CD4-positive, alpha-beta T cell treated with Interleukin-6 for 4 hours (primary cell): ENCODE data around the gene KCNMB2.
"Not testable (repeated sequence)": the region's sequence is repeated elsewhere in the genome, so short reads cannot be mapped to it uniquely, and the experiment has no call there.

Experiments used
- DNase-seq: peaks from one replicate; pipeline ENCODE4 v3.0.0-alpha.2; 2020; ENCODE audit warnings: mixed read lengths

Gene KCNMB2

DNA sequence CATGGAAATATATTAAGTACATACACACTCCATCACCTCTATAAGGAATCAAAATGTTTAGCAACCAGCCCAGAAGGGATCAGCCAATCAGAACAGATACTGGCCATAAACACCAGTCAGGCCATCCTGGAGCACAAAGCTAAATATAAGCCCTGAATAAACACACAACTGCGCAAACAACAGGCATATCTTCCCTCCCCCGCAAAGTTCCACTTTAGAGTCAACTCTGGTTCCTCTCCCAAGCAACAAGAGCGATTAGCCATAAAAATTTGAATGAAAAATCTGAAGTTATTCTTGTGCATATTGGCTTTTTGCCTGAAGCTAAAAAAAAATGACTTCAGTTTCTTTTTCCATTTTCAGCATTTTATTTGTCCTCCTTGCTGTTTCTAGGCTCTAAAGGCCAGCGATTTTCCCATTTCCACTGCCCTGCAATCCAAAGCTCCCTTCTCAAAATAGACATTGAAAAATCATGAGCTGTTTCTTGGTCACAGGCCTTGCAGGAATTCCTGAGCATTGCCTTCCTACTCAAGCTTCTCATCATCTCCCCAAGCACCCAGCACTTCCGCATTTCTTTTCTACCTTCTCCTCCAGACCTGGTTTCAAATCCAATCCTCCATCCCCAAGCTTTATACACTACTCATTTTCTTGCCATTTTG lies 287.5 kb downstream of the KCNMB2 start:
- DNase-seq: no peak

DNA sequence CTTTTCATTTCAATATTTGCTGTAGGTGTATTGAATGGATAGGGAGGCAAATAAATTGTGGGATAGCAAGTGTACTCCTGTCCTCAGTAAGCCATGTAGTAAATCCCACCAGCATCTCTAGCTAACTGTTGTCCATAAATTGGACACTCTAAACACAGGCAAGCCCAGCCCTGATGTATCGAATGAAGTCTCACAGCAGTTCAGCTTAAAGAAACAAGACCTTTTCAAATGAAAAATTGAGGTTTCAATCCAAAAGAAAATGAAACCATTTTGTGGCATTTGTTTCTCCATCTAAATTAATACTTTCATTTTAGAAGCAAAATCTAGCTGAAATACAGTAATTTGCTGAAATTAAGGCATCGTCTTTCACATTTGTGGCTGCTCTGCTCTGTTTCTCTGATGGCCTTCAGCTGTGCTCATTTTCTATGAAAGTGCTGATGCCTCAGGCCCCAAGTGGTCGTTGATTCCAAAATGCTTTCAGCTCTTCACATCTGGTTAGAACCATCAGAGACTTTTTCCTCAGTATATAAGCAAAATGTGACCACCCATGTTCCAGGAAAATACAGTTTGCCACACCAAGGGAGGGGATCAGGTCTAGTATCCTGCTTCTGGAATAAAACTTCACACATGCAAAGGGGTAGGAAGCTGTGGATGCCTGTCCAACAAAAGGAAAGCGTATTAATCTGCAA lies 290.3 kb downstream of the KCNMB2 start:
- no peak for DNase-seq

DNA sequence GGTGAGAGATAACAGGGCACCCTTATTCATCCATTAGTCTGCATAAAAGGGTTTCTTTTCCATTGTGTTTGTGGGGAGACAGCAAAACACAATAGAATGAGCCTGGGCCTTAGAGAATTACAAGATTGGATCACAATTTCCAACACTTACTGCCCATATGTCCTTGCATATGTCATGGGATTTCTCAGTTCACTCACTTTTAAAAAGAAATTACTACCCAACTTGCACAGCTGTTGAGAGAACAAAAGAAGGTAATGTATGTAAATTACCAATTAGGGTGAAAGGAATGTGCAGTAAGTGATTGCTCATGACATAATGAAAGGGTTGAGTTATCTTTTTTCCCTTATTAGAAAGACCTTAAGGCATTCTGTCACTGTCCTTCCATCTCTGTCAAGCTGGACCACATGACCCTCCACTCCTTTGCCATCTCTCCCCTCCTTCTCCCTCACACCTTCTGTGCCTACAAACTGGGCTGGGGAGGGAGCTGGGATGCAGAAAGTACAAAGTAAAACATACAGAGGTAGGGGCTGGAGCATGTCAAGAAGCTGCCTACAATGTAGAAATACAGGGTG lies 291.1 kb downstream of the KCNMB2 start:
- DNase-seq: no peak

DNA sequence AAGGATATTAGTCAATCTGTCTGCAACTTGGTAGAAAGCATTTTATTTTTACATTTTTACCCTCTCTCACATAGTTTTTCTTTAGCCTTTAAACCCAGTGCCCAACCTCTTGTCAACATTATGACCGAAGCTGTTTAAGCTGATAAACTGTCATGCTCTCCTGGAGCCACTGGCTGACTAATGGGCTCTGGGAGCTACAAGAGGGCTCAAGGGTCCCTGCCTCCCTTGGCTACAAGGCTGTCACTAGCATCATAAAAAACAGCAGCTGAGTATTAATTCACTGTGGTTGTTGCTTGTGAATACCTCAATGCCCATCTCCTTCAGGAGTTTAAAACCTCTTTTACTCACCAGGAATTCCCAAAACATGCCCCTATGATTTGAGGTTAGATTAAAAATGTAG lies 297.5 kb downstream of the KCNMB2 start:
- DNase-seq: no peak

DNA sequence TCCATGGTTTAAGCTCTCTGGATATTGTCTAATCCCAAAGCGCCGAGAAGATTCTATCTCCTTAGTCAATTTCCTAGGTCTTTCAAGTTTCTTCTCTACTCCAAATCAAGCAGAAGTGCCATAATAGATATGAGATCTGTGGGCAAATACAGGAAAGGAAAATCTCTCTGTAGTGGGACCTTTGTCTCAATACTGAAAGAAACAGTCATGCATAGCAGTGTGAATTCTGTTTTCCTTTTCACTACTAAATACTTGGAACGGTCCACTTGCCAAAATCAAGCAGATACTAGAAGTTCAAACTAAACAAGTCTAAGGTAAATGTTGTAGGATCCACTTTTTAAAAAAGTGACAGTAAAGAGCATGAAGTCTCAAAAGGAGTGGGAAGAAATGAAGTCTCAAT lies 298.8 kb downstream of the KCNMB2 start:
- no peak for DNase-seq

DNA sequence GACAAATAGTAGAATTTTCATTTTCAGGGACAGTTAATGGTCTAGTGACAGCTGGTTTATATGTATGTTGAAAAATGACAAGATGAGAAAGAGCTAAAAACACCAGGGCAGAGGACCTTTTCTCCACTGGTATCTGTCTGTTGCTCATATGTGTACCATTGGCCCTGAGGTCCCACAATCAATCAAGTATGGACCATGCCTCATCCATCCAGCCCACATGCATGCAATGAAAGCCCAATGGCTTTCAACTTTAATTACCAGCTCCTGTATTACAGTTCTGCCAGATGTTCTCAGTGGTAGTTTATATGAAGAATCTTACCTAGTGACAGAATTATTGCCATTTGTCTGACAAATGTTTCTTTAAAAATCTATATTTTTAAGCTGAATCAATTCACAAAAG lies 301.3 kb downstream of the KCNMB2 start:
- DNase-seq: no peak

DNA sequence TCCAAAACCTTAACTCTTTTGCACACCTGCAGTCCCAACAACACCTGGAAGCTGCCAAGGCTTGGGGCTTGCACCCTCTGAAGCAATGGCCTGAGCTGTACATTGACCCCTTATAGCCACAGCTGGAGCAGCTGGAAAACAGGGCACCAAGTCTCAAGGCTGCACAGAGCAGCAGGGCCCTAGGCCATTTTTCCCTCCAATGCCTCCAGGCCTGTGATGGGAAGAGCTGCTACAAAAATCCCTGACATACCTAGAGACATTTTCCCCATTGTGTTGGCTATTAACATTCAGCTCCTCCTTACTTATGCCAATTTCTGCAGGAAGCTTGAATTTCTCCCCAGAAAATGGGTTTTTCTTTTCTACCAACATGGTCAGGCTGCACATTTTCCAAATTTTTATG lies 304.4 kb downstream of the KCNMB2 start:
- no peak for DNase-seq

DNA sequence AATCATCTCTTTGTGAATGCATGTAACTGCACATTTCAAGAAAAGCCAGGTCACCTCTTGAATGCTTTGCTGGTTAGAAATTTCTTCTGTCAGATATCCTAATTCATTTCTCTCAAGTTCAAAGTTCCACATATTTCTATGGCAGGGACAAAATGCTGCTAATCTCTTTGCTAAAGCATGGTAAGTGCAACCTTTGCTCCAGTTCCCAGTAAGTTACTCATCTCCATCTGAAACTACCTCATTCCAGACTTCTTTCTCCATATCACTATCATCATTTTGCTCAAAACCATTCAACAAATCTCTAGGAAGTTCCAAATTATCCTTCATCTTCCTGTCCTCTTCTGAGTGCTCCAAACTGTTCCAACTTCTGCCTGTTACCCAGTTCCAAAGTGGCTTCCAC lies 304.8 kb downstream of the KCNMB2 start:
- no peak for DNase-seq

DNA sequence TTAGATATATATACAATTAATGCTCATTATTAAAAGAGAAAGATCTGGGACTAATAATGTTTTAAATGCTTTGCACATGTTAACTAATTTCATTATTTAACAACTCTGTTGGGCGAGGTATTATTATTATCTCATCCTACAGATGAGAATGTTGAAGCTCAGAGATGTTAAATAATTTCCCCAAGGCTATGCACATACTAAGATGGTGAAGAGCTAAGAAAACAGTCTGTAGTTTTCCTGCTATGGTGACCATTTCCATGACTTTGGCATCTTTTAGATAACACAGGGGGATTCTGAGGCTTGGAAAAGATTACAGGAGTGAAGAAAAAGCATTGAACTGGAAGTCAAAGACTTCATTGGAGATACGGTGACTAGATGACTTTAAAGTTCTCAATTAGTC lies 308.7 kb downstream of the KCNMB2 start:
- DNase-seq: no peak

DNA sequence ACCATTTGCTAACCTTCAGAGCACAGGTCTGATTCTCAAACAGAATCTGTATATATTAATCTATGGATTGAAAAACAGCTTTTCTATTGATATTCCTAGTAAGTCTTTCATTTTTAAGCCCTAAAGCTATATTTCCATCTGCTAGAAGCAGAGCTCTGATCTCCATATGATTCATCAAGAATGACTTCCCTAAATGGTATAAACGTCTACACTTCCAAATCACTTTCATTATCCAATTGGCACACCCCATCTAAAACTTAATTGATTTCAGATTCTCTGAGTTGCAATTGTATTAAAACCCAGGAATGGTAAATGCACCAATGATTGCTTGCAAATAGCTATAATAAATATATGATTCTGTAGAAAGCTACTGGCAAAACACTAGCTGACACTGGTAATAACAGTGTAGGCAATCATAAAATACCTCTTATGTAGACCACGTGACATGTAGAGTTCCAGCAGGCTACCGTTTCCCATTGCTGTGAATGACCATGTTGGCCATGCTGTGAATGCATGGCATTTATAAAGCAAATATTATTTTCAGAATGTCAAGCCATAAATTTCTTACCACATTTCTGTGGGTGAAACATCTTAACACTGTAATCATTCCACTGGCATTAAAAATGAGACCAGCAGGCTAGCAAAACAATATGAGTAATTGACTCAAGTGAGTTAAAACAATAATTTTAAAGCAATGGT lies 309.3 kb downstream of the KCNMB2 start:
- DNase-seq: no peak

DNA sequence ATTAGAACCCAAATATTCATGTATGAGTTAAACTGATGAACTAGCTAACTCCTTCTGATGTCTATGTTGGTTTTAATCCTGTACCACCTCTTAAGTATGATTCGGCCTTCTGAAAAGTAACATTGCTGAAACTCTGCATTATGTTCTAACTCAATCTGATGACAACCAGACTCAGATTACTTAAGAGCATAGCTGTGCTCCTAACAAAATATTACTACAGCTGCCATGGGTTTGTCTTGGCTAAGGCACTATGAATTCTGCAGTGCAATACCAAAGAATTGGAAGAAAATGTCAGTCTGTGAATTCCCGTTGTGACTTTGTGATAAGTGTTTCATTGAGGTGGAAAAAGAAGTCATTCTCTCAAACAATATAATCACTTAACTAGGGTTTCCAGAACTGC lies 311.0 kb downstream of the KCNMB2 start:
- DNase-seq: no peak

DNA sequence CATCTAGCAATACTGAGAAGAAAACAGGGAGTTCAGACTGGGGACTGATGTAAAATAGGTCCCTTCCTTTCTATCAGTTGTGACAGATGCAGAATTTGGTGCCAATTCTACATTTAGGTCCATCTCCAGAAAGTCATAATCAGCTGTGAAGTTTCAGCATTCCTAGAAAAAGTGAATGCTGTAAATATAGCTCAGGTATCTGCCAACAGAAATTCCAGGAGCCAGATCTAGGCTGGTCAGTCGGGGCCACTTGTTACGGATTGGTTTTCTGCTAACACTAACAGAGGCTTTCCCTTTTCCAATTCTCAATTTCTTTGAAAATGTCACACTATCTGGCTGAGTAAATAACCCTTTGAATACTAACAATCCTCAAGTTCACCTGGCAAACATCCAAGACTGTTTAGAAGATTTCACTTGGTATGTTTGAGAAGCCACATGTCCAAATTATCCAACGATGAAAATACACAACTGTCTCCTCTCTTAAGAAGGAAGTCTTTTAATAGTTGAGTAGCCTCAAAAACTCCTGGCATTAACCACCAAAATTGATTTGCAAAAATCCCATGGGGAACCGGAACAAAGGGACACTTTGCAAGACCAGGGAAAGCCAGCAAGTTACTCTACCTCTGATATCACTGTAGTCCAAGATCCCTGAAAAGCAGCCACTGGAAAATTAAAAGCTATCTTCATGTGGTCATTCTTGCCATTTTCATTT lies 313.1 kb downstream of the KCNMB2 start:
- DNase-seq: no peak

DNA sequence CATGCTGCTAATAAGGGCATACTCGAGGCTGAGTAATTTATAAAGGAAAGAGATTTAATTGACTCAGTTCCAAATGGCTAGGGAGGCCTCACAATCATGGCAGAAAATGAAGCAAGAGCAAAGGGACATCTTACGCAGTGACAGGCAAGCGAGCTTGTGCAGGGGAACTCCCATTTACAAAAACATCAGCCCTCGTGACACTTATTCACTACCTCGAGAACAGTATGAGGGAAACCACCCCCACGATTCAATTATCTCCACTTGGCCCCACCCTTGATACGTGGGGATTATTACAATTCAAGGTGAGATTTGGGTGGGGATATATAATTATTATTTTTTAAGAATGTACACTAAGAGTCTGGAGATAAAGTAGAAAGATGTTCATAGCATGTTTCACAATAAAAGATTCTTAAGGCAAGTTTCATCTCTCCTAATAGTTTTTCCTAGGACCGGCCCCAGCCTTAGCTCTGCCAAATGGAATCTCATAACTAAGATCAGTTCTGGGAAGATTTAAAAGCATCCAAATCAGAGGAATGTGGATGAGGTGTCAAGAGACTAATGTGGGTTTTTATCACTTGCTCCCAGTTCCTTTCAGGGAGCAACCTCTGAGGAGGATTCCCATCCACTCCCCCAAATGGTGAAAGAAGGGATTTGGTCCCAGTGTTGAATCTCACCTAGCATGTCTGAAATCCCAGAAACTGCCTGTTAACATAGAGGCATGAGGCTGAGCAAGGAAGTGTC lies 314.4 kb downstream of the KCNMB2 start:
- DNase-seq: no peak

DNA sequence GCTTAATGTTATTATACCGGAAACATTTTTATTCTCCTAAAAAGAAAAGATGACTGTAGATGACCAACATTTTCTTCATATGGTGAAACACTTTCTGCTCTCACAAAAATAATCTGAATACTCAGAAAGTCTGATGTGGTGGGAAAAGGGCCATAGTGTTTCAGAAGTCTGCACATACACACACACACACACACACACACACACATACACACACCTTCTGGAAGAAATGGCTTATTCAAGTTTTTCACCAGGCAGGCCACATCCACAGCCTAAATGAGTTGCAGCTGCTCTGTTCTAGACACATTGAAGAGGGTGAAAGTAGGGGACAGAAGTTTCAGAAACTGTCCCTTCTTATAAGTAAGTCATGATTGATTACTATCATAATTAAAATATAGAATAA lies 315.3 kb downstream of the KCNMB2 start:
- no peak for DNase-seq

DNA sequence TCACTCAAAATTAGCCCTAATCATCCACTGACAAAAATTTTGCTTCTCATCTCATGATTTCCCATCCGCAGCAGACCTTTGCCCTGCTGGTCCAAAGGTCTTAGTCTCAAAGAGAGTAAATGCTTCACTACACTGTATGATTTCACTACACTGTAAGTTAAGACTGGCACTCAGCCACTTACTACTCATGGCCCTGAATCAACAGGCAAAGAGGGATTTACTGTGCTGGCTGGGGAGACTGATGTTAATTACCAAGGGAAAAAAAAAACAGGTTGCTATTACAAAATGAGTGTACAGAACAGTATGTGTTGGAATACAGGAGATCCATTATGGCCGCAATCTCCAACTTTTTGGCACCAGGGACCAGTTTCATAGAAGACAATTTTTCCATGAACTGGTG lies 320.6 kb downstream of the KCNMB2 start:
- no peak for DNase-seq

DNA sequence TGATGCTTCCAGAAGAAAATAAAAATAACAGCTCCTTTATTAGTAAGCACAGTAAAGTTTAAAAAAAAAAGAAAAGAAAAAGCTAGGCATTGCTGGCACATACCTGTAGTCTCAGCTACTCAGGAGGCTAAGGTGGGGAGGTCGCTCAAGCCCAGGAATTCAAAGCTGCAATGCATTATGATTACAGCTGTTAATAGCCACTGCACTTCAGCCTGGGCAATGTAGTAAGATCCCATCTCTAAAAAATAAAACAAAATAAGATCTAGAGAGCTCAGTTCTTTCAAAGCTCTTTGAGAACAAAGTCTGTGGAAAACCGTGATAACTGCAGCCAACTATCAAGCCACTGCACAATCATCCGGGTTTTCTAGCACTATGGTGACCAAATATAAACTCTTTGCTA lies 323.1 kb downstream of the KCNMB2 start:
- DNase-seq: no peak

DNA sequence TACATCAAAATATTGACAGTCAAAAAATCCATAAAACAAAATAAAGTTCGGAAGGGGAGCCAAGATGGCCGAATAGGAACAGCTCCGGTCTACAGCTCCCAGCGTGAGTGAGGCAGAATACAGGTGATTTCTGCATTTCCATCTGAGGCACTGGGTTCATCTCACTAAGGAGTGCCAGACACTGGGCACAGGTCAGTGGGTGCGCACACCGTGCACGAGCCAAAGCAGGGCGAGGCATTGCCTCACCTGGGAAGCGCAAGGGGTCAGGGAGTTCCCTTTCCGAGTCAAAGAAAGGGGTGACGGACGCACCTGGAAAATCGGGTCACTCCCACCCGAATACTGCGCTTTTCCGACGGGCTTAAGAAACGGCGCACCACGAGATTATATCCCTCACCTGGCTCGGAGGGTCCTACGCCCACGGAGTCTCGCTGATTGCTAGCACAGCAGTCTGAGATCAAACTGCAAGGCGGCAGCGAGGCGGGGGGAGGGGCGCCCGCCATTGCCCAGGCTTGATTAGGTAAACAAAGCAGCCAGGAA lies 323.7 kb downstream of the KCNMB2 start:
- not testable (repeated sequence) for DNase-seq

DNA sequence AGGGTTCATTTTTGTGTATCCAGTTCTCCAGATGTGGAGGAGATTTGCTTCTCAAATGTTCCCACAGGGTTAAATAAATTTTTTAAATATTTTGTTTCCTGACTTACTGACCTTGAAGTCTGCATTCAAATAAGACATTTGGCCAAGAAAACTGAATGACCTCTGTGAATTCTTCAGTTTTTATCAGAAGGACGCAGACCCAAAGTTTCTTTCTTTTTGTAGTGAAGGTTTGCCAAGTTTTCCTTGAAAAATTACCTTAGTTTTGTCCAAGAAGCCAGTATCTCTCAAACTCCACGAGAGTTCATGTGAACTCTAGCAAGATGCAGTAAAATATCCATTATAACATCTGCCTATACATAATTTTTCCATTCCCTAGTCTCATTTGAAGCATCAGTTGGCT lies 332.4 kb downstream of the KCNMB2 start:
- no peak for DNase-seq

DNA sequence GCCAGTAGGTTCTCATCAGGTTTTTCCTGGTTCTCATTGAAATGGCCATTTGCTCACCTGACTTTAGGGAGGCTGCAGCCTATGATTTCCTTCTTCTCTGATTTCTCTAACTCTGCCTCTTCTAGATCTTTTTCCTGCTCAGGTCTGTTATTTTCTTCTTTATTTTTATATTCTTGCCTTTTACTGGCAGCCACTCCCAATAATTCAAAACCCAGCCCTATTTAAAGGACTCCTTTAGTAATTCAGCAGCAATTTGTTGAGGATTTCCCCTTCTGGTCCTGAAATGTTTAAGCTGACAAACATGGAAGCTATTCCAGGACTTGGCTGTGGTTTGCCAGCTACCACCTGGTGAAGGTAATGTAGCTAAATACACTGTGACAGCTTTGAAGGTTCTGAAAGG lies 333.8 kb downstream of the KCNMB2 start:
- DNase-seq: no peak

DNA sequence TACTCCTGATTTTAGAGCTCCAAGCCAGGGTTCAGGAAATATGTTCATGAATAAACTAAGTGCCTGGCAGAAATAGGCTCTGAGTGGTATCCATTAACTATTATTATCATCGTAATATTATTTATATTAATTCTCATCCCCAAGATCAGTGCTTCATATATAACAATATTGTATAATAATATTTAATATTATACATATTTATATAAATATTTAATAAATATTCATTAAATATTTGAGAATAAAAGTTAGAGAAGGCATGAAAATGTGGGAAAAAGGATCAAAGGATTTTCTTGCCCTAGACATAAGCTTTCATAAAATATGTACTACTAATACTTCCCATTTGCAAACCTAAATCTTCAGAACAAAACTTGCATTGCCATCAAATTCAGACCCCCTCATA lies 338.9 kb downstream of the KCNMB2 start:
- DNase-seq: no peak

DNA sequence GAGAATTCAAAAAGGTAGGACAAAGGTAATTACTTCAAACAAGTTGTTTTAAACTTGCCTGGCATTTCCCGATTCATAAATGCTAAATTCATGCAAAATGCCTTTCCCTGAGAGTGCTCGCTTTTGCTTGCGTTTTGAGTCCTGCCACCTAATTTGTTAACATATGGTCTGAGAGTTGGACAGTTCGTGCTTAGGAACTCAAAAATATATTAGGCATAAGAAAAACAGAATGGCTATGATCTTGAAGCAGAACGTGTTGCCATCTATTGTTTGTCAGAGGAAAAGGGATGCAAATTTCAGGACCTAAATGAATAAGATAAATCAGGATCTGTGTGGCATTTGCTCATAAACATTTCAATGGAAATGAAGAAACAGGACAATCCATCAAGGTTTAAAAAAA lies 339.6 kb downstream of the KCNMB2 start:
- no peak for DNase-seq

DNA sequence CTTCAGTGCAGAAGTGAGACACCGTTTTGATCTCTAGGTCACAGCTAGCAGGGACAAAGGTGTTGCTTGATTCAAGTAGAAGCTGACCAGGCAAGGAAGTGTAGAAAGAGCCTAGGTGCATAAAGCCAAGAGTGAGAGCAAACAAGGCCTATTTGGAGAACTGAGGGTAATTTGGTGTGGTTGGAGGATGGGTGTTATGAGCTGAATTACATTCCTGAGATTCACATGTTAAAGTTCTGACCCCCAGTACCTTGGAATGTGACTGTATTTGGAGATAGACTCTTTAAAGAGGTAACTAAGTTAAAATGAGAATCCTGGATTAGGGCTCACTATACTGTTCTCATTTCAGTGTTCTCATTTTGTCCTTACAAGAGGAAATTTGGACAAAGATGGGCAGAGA lies 344.0 kb downstream of the KCNMB2 start:
- no peak for DNase-seq
